Endothelial cell (in vitro differentiated cells): ENCODE measurements around the gene ZFAND3. TPM values are rescaled to one million over a fixed set of nuclear protein-coding genes. Genes with fewer than 3 reads are reported as not detected.

Experiments used
- DNase-seq: peaks from one replicate; pipeline ENCODE4 v3.0.0; 2021; ENCODE audit warnings: low spot score
- H3K27ac Mint-ChIP-seq: one replicate; pipeline ENCODE4 v1.8.0; 2021; ENCODE audit warnings: mixed read lengths, inconsistent platforms; ENCODE audit not compliant: unreplicated experiment
- H3K27me3 Mint-ChIP-seq: one replicate; pipeline ENCODE4 v1.8.0; 2021; ENCODE audit warnings: mild to moderate bottlenecking, moderate library complexity, mixed read lengths, inconsistent platforms; ENCODE audit not compliant: unreplicated experiment
- H3K36me3 Mint-ChIP-seq: one replicate; pipeline ENCODE4 v1.8.0; 2021; ENCODE audit warnings: mild to moderate bottlenecking, low read depth, mixed read lengths, inconsistent platforms; ENCODE audit not compliant: unreplicated experiment
- H3K4me1 Mint-ChIP-seq: one replicate; pipeline ENCODE4 v1.8.0; 2021; ENCODE audit warnings: mild to moderate bottlenecking, mixed read lengths, inconsistent platforms; ENCODE audit not compliant: unreplicated experiment
- H3K4me3 Mint-ChIP-seq: one replicate; pipeline ENCODE4 v1.8.0; 2021; ENCODE audit warnings: mild to moderate bottlenecking, mixed read lengths, inconsistent platforms; ENCODE audit not compliant: unreplicated experiment
- H3K9me3 Mint-ChIP-seq: one replicate; pipeline ENCODE4 v1.8.0; 2021; ENCODE audit warnings: mixed read lengths, inconsistent platforms; ENCODE audit not compliant: unreplicated experiment
- CTCF ChIP-seq: fragments of 200-600 bp; sonication (generic); IDR thresholded peaks from one replicate; pipeline ENCODE4 v1.5.0; 2021; ENCODE audit warnings: antibody characterized with exemption; ENCODE audit not compliant: unreplicated experiment
- total RNA-seq: library from RNA; stranded (reverse); fragmentation: NEBNext Ultra II Directional; extraction: Animal tissue kit (Norgen Biotek cat#: 25700); gene quantifications from one replicate; pipeline ENCODE4 v1.2.1, GENCODE V29; 2021; ENCODE audit not compliant: unreplicated experiment

ZFAND3 gene
- total RNA-seq, 1 donor from 2014 or later = 96.3 TPM

GRCh38 chr6:38030380-38030779 is 210.9 kb downstream of the ZFAND3 start:
- H3K27ac Mint-ChIP-seq = no peak overlapping the region

GRCh38 chr6:38032797-38033196 is 213.3 kb downstream of the ZFAND3 start:
- H3K27ac Mint-ChIP-seq = no peak overlapping the region
- DNase-seq = no peak
- H3K4me3 Mint-ChIP-seq = no peak overlapping the region
- no peaks in the 10 kb centered on the region for H3K27me3 Mint-ChIP-seq
- peaks cover 17% of the 10 kb centered on the region for H3K4me1 Mint-ChIP-seq
- H3K36me3 Mint-ChIP-seq = no peaks in the 10 kb centered on the region
- TF ChIP-seq CTCF = no peak
- no peaks in the 10 kb centered on the region for H3K9me3 Mint-ChIP-seq

More at GRCh38 chr6:38030380-38030779, 210.9 kb downstream of the ZFAND3 start:
- DNase-seq = no peak
- Mint-ChIP-seq H3K27me3 (no peaks in the 10 kb centered on the region), H3K4me3 (no peak overlapping the region), H3K9me3 (no peaks in the 10 kb centered on the region), H3K4me1 (peaks cover 27% of the 10 kb centered on the region), H3K36me3 (no peaks in the 10 kb centered on the region)
- TF ChIP-seq CTCF = no peak

- H3K4me1 Mint-ChIP-seq = peaks cover 10% of the 10 kb centered on the region
- H3K9me3 Mint-ChIP-seq = no peaks in the 10 kb centered on the region
- no peaks in the 10 kb centered on the region for H3K36me3 Mint-ChIP-seq
- no peak for DNase-seq
- no peak for TF ChIP-seq CTCF
- no peaks in the 10 kb centered on the region for H3K27me3 Mint-ChIP-seq
- no peak overlapping the region for H3K4me3 Mint-ChIP-seq
- H3K27ac Mint-ChIP-seq = no peak overlapping the region
Observed at GRCh38 chr6:38033442-38033982, 214.0 kb downstream of the ZFAND3 start.

- Mint-ChIP-seq H3K4me3 (no peak overlapping the region), H3K36me3 (no peaks in the 10 kb centered on the region), H3K9me3 (no peaks in the 10 kb centered on the region), H3K27ac (no peak overlapping the region), H3K27me3 (no peaks in the 10 kb centered on the region), H3K4me1 (peaks cover 7% of the 10 kb centered on the region)
- no peak for DNase-seq
- peak; percentile 21 for TF ChIP-seq CTCF
Observed at GRCh38 chr6:38034274-38034914, 214.9 kb downstream of the ZFAND3 start.

GRCh38 chr6:38035478-38035877 is 216.0 kb downstream of the ZFAND3 start:
- Mint-ChIP-seq H3K36me3 (no peaks in the 10 kb centered on the region), H3K27ac (no peak overlapping the region), H3K4me1 (peaks cover 4% of the 10 kb centered on the region), H3K9me3 (no peaks in the 10 kb centered on the region), H3K4me3 (no peak overlapping the region), H3K27me3 (no peaks in the 10 kb centered on the region)
- TF ChIP-seq CTCF = no peak
- no peak for DNase-seq
